ENCODE measurements around the gene SERPINE3.

GRCh38 chr13:51292000-51292565, 47.4 kb upstream of the SERPINE3 start:
- TF ChIP-seq EZH2phosphoT487 (IDR thresholded peaks at IDR 0.05; ENCODE audit: low read length): no peak
- TF ChIP-seq EZH2 (optimal IDR thresholded peaks at IDR 0.05; ENCODE audit: low read depth, low read length): no peak

Data from MM.1S (cell line).